GM12892 (cell line): ENCODE results near the gene DNASE1L3.

Experiments used
- POLR2A ChIP-seq: IDR thresholded peaks from 2 replicates; pipeline ENCODE4 v1.6.1; 2011; ENCODE audit warnings: low read depth, low read length, control low read depth
- POLR2AphosphoS5 ChIP-seq: IDR thresholded peaks from 2 replicates; pipeline ENCODE4 v1.6.1; 2011; ENCODE audit warnings: low read depth, low read length, control low read depth
- TAF1 ChIP-seq: IDR thresholded peaks from 2 replicates; pipeline ENCODE4 v1.6.1; 2011; ENCODE audit warnings: low read depth, mild to moderate bottlenecking, control low read depth, low read length, borderline replicate concordance

- TF ChIP-seq TAF1: no peak
- TF ChIP-seq POLR2AphosphoS5: no peak
- no peak for TF ChIP-seq POLR2A
These were observed 39.4 kb upstream of the DNASE1L3 start for GRCh38 chr3:58250093-58250707.
